Stimulated activated CD8-positive, alpha-beta memory T cell treated with anti-CD3 and anti-CD28 coated beads, Interleukin-7, amount 100 ng/mL, for 48 hours (primary cell): ENCODE results near the gene TMEM150A.
"Not testable (repeated sequence)": the region's sequence is repeated elsewhere in the genome, so short reads cannot be mapped to it uniquely, and the experiment has no call there.

Source experiments
- DNase-seq, 2 donors: peaks; one replicate each; pipeline ENCODE4 v3.0.0-alpha.2; 2020; ENCODE audit warnings: low read depth in 1 of 2; ENCODE audit errors: extremely low read depth in 1 of 2

The TMEM150A gene

DNA sequence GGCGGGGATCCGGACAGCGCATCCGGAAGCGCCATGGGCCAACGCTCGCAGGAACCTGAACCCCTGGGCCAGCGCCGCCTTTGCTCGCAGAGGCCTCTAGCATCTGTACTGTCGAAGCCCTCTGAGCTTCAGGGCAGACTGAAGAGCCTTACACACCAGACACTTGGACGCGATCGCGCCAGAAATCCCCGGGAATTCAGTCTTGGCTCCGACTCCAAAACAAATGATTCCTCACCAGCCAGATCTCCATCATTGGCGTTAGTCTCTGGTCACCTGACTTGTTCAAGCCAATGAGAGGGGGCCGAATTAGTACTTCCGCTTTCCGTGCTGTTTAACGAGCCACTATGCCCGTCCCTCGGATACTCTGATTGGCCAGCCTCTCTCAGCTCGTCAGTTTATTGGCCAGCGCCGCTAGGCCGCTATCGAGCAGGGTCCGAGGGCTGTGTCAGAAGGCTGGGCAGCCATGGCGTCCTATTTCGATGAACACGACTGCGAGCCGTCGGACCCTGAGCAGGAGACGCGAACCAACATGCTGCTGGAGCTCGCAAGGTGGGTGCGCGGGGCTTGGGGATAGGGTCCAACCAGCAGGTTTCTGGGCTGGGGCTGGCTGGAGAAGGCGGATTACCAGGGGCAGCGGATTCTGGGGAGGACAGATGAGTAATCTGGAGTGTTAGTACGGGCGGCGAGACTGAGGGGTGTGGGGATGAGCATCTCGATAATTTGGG lies 7.0 kb downstream of the TMEM150A start, which contains the start of gene RNF181:
RNF181 (plus strand) TSS at position 445 of the 725 bp plus-strand sequence; CDS start at position 464, 19 bp downstream.
- peak; percentile 71 to 90 for DNase-seq

DNA sequence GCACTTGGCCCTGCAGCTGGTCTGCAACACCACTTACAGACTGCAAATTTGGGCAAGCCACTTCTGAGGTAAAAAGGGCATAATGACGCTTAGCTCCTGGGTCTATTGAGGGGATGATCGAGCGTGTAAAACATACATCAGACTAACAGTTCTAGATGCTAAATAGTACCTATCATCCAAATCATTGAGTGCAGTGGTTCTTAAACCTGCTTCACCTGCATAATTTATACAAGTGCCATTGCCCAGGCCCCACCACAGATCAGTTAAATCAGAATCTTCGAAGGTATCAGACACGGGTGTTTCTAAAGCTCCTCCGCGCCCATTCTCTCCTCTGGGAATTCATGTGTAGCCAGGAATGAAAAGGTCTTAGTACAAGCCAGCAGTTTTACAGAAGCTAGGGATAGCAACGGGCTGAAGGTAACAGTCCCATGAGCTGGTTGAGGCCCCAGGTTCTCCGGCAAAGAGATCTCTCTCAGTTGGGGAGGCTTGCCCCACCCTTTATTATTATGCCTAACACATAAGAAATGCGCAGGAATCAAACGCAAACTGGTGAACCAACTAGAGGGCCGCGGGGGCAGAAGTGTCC lies 7.7 kb downstream of the TMEM150A start:
- no peak for DNase-seq

DNA sequence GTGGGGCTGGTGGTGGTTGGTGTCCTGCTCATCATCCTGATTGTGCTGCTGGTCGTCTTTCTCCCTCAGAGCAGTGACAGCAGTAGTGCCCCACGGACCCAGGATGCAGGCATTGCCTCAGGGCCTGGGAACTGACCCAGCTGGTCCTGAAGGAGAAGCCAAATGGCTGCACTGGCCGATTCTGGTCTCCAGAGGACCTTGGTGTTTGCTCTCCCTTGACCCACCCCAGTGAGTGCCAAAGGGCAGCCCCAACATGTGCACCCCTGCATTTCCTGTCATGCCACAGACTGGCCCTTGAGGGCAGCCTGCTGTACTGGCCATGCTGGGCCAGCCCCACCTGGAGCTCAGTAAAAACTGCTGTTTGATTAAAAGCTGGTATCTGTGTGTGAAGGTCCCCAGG lies 9.5 kb downstream of the TMEM150A start:
- no peak for DNase-seq

DNA sequence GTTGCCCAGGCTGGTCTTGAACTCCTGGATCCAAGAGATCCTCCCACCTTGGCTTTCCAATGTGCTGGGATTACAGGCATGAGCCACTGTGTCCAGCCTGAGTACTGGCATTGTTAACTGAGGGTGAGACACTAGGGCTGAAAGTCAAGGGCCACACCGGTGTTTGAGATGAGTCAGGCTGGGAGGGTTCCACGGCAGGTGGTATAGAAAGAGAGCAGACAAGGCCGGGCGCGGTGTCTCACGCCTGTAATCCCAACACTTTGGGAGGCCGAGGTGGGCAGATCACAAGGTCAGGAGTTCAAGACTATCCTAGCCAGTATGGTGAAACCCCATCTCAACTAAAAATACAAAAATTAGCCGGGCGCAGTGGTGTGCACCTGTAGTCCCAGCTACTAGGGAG lies 10.2 kb downstream of the TMEM150A start:
- not testable (repeated sequence) for DNase-seq

DNA sequence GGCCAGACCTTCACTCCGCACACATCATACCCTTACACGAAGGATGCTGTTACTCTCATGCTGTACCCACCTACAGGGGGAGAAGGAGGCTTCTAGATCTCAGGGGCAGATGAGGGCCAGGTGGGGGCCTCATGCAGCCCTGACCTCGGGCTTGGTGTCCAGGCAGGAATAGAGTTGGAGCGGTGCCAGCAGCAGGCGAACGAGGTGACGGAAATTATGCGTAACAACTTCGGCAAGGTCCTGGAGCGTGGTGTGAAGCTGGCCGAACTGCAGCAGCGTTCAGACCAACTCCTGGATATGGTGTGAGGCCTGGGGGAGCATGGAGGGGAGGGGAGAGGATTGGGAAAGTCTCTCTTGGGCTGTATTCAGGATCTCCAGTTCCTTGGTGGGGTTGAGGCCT lies 10.9 kb downstream of the TMEM150A start:
- DNase-seq = no peak

DNA sequence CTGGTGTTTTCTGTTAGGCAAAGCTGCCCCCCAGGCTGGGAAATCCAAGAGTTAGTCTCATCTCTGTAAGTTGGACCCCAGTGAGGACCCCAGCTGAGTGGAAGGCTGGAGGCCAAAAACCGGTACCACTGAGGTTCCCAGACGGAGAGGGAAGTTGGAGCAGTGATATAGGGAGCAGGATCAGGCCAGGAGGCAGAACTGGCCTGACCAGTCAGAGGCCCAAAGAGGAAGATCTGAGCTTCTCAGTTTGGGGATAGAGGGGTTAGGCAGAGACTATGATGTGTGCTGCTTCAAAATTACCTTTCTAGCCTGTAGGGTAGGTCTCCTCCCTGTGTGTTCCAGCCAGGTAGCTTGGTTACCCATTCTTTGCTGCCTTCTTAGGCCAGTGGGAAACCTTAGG lies 11.5 kb downstream of the TMEM150A start:
- DNase-seq = no peak

DNA sequence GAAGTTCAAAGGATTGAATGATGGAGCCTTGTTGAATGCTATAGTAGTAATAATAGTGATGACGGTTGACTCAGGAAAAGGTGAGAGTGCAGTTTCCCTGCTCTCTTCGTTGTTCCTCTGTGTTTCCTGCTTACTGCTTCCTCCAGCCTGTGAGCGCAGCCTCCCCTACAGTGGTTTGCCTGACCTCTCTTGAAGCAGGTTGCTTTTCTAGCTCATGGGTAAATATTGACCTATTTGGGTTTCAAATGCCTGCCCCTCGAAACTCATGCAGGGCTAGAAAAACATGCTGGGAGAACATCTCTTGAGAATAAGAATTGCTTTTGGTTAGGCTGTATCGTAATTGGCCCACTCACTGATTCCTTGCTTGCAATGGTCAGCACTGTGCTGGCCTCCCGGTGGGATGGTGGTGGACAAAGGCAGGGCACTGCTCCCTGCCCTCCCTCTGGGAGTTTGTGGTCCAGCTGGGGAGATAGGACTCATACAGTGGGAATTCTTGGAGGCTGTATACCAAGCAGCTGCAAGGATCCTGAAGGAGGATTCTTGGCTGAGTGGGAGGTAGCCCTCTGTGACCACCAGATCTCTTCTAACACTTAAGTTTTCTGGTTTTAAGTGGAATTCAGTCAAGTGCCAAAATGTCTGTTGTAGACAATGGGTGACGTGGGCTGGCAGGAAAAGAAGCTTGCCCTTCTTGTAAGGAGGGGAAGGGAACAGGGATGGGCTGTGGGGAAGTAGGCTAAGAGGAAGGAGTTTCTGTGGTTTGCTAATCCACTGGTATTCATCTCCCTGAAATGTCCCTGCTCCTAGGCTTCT lies 12.3 kb downstream of the TMEM150A start:
- no peak for DNase-seq

DNA sequence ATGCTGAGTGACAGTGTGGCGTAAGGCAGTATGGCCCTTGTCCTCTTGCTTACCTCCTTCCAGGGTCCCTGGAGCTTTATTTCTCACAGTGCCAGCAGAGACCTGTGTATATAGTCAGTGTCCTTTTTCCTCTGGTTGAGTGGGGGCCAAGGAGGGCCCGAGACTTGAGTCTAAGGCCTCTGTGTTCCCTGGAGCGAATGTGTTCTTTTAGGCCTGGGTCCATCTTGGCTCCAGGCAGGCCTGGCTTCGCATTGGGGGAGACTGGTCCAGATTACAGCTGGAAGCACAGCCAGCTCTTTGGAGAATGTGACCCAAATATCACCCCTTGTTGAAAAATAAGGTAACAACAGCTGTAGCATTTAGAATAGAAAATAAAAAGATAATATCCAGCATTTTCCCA lies 13.3 kb downstream of the TMEM150A start:
- no peak for DNase-seq

DNA sequence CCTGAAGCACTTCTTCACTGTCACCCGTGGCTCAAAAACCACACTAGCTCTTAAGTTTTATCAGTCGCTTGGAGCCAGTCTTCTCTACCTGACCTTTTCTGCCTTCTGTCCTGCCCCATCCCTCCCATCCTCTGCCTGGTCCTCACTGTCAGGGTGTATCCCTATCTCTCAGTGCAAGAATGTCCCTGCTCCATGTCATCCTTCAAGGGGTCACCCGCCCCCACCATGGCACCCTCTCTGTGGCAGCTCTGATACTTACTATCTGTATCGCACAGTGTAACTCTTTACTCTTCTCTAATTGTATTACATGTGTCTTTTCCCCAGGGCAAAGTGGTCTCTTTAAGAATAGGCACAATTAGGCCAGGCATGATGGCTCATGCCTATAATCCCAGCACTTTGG lies 13.9 kb downstream of the TMEM150A start:
- DNase-seq = no peak

DNA sequence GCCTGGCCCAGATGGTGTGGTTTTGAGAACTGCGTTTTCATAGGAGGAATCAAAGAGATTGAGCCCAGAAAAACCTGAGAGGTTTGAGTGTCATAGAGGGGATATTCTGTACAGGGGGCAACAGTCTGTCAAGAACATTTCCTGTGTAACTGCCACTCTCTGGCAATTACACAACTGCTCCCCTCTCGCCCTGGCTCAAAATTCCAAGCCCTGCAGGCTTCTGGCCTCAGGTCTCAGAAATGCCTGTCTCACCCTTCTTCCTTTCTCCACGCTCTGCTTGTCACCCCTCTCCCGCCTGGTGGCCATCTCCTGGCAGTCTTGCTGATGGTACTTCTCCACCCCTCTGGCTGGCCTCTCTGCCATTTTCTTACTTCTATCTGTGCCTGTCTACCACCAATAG lies 14.3 kb downstream of the TMEM150A start:
- DNase-seq = no peak

DNA sequence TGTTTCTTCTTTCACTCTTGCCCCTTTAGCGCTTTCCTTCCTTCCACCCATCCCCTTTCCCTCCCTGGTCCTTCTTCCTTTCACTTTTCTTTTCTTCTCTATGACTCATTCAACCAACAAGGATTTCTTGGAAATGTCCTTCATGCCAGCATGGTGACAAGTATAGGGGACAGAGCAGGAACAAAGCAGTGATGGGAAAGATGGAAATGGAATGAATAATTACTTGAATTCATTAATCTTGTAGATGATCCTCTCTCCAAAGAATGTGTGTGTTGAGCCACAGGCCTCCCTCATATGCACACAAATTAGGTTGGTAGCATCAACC lies 16.8 kb downstream of the TMEM150A start:
- no peak for DNase-seq

DNA sequence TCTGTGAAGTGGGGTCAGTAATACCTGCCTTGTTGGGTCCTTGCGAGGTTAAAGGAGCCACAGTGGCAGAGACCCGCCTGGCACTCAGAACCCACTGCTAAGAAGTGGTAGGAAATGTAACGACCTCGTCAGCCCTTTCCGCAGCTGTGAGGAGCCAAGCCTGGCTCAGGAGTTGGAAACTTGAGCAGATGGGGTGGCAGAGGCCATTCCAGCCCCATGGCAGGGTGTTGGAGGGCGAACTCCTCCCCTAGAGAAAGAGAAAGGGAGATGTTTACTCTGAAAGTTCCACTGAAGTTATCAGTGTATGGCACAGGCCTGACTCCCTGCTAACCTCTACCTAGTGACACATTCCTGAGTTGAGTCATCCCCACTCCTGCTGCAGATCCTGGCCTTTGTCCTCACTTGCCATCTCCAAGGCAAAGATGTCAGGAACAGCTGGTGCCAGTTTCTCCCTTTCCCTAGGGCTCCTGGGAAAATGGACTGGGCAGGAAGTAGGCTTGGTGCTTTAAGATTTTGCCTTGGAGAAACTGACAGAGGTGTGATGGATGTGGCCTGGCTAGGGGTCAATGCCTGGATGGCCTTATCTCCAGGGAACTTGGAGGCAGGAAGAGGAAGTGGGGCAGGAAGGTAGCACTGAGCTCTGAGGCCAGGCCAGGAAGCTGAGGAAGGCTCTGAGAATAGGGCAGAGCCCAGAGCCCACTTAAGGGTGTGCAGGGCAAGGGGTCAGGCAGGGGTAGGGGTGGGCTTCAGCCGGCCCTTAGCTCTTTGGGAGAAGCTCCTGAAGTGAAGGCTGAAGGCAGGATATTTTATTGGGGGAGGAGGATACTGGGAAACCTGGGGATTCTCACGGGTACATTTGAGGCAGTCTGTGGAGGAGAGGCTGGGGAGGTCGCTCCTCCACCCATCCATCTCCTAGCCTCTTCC lies 17.4 kb downstream of the TMEM150A start:
- no peak for DNase-seq

DNA sequence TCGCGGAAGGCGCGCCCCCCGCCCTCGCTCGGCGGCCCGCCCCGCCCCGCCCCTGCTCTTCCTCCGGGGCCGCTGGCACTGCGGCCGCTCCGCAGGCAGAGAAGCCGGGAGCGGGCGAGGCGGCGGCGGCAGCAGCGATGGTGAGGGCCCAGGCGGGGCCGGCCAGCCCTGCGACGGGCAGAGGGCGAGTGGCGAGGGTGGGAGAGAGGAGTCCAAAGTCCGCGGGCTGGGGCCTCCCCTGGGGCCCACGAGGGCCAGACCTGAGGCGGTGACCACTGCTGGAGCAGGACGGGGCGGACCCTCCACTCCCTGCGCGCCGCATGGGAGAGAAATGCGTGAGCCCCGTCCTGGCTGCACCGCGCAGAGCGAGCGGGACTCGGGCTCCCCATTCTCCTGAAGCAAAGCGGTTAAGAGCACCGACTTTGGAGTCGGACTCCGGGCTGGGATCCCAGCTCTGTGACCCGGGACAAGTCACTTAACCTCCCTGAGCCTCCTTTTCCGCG lies 18.1 kb downstream of the TMEM150A start, which contains the start of gene VAMP5:
VAMP5 (plus strand) TSS at position 78 of the 503 bp plus-strand sequence; CDS start at position 138, 60 bp downstream.
- peak in 1 of 2 donors; percentile 28 for DNase-seq

DNA sequence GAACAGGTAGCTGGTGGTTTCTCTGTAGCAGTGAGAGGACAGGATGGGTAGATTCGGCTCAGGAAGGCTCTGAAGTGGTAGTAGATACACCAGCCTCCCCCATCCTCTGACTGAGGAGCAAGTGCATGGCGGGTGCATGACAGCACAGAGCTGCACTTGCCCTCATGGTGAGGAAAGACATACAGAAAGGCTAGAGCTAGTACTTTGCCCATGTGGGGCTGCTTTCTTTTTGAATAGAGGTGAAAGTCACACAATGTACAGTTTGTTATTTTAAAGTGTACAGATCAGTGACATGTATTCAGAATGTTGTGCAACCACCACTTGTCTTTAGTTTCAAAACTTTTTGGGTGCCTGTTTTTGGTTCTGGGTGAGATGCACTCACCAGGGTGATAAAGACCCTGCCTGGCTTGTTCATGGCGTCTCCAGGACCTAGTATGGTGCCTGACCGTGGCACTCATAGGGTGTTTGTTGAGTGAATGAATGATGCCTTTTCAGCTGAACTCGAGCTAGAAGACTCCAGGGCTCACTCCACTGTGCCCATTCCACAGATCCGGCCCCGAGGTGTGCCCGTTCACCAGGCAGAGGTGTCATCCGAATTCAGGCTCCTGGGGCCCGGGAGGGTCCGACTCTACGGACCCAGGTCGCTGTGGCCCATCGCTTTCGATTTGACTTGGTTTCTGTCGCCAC lies 18.7 kb downstream of the TMEM150A start:
- no peak for DNase-seq

DNA sequence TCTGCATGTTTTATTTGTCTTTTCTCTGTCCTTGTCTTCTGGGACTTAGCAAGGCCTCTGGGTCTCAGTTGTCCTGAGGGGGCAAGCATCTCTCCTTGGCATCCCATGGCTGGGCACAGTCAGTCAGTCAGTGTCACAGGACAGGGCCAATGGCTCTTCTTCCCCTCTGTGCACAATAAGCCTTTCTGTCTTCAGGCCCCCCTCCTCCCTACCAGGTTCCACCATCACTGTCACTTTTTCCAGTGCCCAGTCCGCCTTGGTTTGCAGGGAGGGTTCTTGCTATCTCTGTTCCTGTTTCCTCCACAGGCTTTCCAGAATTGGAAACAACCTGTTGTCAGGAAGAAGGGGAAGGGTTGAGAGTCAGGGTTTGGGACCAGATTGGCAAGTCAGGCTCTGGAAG lies 20.0 kb downstream of the TMEM150A start:
- DNase-seq = no peak

DNA sequence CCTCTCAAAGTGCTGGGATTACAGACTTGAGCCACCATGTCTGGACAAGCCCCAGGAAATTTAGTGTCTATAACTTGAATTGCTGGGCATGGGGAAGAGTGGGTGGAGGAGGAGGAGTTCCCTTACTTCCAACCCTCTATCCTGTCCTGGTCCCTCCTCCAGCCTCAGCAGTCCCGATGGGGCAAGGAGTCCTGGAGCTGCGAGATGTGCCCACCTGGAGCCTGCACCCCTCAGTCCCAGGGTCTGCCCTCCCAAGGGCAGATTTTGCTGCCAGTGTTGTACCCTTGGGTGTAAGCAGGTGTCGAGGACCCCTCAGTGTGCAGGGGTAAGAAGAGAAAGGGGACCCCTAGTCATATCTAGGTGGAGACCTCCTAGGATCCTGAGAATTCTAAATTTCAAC lies 22.3 kb downstream of the TMEM150A start:
- no peak for DNase-seq

DNA sequence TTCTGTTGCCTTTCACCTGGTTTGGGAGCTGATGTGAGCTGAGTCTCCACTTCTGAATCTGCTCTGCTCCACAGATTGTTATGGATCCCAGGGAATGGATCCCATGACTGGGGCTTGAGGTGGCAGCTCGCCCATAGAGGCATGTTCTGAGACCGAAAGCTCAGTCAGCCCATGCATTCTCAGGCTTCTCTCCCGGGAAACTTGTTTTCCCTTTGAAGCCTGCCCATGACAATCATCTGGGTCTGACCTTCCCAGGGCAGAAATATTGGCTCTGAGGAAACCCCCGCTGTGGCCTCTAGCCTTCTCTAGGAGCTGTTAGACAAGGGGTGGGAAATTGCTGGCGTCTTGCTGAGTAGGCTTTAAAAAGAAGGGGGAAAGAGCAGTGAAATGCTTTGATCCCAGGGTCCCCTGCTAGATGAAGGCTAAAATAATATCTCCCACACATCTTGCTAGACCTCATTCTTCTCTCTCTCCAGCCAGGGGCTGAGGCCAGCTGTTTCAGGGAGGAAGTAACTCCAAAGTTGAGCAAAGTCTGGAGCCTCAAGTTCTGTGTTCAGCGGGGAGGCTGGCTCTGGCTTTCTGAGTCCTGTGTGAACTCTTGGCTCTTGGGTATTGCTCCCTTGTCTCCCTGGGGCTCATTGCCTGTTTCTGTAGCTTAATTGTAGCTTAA lies 23.1 kb downstream of the TMEM150A start:
- no peak for DNase-seq

DNA sequence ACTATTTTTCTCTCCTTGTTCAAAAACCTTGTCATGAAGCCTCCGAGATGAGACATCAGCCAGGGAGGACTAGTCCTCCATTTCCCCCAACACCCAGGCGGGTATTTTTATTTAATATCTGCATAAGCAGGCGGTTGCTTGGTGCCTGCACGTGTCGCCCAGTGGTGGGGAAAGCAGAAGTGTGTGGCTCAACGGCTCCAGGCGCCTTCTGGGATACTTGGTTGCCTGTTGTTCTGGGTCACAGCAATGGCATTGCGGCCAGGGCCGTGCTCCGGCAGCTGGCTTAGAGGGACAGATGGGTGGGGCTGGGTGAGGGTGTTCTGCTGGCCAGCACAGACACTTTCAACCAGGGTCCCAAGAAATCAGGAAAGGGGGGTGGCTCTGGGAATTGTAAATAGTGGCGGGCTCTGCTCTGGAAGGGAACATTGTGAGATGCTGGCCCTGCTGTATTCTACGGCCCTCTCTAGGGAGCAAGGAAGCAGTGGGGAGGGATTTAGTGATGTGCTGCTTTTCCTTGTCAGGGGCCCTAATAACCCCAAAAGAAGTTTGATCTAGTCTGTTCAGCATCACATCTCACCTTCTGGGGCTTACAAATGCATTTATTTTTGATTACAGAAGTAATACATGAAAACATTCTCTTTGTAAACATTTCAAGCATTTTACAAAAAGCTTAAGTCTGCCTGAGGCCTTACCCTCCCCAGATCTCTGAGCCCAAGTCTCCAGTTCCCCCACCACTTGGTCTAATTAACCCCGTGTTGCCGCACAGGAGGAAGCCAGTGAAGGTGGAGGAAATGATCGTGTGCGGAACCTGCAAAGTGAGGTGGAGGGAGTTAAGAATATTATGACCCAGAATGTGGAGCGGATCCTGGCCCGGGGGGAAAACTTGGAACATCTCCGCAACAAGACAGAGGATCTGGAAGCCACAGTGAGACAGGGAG lies 24.0 kb downstream of the TMEM150A start:
- no peak for DNase-seq
